WTC11 (cell line): ENCODE data around the gene DCAF16. TPM values are rescaled to one million over a fixed set of nuclear protein-coding genes. Genes with fewer than 3 reads are reported as not detected.

Experiments
- ATAC-seq: fragments of 200-7000 bp; cut with Tn5 transposase; 2 replicates; pipeline ENCODE4 v1.10.0; 2021; ENCODE audit warnings: mild to moderate bottlenecking, moderate library complexity
- CTCF ChIA-PET: fragments of 300-600 bp; sonication (Branson Sonifier 250); formaldehyde crosslinking; loops from one replicate; lab custom pipeline; 2021; ENCODE audit warnings: antibody characterized with exemption; lab: Charles Lee
- POLR2A ChIA-PET: fragments of 350-600 bp; sonication (Branson Sonifier 250); formaldehyde crosslinking; loops from one replicate; lab custom pipeline; 2021; ENCODE audit warnings: antibody characterized with exemption; lab: Charles Lee
- DNase-seq: peaks from one replicate; pipeline ENCODE4 v3.0.0; 2021; ENCODE audit warnings: low spot score
- H3K27ac Mint-ChIP-seq: 2 replicates; pipeline ENCODE4 v1.8.0; 2021; ENCODE audit warnings: mixed read lengths
- H3K27me3 Mint-ChIP-seq: 2 replicates; pipeline ENCODE4 v1.8.0; 2021; ENCODE audit warnings: low read depth, mild to moderate bottlenecking, moderate library complexity, mixed read lengths
- H3K36me3 Mint-ChIP-seq: 2 replicates; pipeline ENCODE4 v1.8.0; 2021; ENCODE audit warnings: mixed read lengths
- H3K4me1 Mint-ChIP-seq: 2 replicates; pipeline ENCODE4 v1.8.0; 2022; ENCODE audit warnings: mixed read lengths
- H3K4me3 Mint-ChIP-seq: 2 replicates; pipeline ENCODE4 v1.8.0; 2021; ENCODE audit warnings: mild to moderate bottlenecking, moderate library complexity, mixed read lengths
- H3K9me3 Mint-ChIP-seq: 2 replicates; pipeline ENCODE4 v1.8.0; 2021; ENCODE audit warnings: mixed read lengths
- EMX1 ChIP-seq: fragments of 250-450 bp; sonication (Bioruptor Pico); IDR thresholded peaks from 2 replicates; pipeline ENCODE4 v1.8.0; 2021; ENCODE audit warnings: mild to moderate bottlenecking
- ESRRA ChIP-seq: sonication (generic); formaldehyde crosslinking; IDR thresholded peaks from 2 replicates; pipeline ENCODE4 v1.8.1; 2022; ENCODE audit warnings: mild to moderate bottlenecking, missing genetic modification reagents, borderline replicate concordance
- ETV6 ChIP-seq: sonication (generic); formaldehyde crosslinking; IDR thresholded peaks from 2 replicates; pipeline ENCODE4 v1.8.1; 2022; ENCODE audit warnings: mild to moderate bottlenecking, missing genetic modification reagents
- HMGA2 ChIP-seq: fragments of 250-450 bp; sonication (Bioruptor Pico); IDR thresholded peaks from 2 replicates; pipeline ENCODE4 v1.4.0; 2021; ENCODE audit warnings: mild to moderate bottlenecking, moderate library complexity
- NR2C2 ChIP-seq: sonication (generic); formaldehyde crosslinking; IDR thresholded peaks from 2 replicates; pipeline ENCODE4 v1.8.0; 2022; ENCODE audit warnings: mild to moderate bottlenecking, missing genetic modification reagents
- TCF7 ChIP-seq: sonication (generic); formaldehyde crosslinking; IDR thresholded peaks from 2 replicates; pipeline ENCODE4 v1.8.0; 2022; ENCODE audit warnings: mild to moderate bottlenecking, low read depth, missing genetic modification reagents, moderate library complexity
- ZBTB21 ChIP-seq: sonication (generic); formaldehyde crosslinking; IDR thresholded peaks from 2 replicates; pipeline ENCODE4 v1.8.1; 2023; ENCODE audit warnings: mild to moderate bottlenecking, missing genetic modification reagents, borderline replicate concordance
- ZNF121 ChIP-seq: sonication (generic); formaldehyde crosslinking; IDR thresholded peaks from 2 replicates; pipeline ENCODE4 v1.8.0; 2023; ENCODE audit warnings: missing genetic modification reagents
- ZNF232 ChIP-seq: sonication (generic); formaldehyde crosslinking; IDR thresholded peaks from 2 replicates; pipeline ENCODE4 v1.8.0; 2022; ENCODE audit warnings: mild to moderate bottlenecking, missing genetic modification reagents
- ZNF671 ChIP-seq: fragments of 250-450 bp; sonication (Bioruptor Pico); IDR thresholded peaks from 2 replicates; pipeline ENCODE4 v1.8.0; 2021; ENCODE audit warnings: mild to moderate bottlenecking
- total RNA-seq: library from RNA; stranded (reverse); gene quantifications from 3 replicates; pipeline ENCODE4 v1.2.3, GENCODE V29; 2021
- TF ChIP-seq, protein P1 (sequence below): sonication (generic); formaldehyde crosslinking; IDR thresholded peaks from 2 replicates; pipeline ENCODE4 v1.8.1; 2023; ENCODE audit warnings: mild to moderate bottlenecking, missing genetic modification reagents, borderline replicate concordance
- TF ChIP-seq, protein P2 (sequence below): fragments of 200-600 bp; IDR thresholded peaks from 2 replicates; pipeline ENCODE4 v1.8.0; 2022; ENCODE audit warnings: antibody characterized with exemption
- TF ChIP-seq, protein P3 (sequence below): fragments of 250-450 bp; sonication (Bioruptor Pico); IDR thresholded peaks from 2 replicates; pipeline ENCODE4 v1.8.0; 2021; ENCODE audit warnings: mild to moderate bottlenecking
- TF ChIP-seq, protein P4 (sequence below): fragments of 250-450 bp; sonication (Bioruptor Pico); IDR thresholded peaks from 2 replicates; pipeline ENCODE4 v1.9.0; 2021; ENCODE audit warnings: mild to moderate bottlenecking
- TF ChIP-seq, protein P5 (sequence below): sonication (generic); formaldehyde crosslinking; IDR thresholded peaks from 2 replicates; pipeline ENCODE4 v1.8.1; 2023; ENCODE audit warnings: mild to moderate bottlenecking, moderate library complexity, missing genetic modification reagents
- TF ChIP-seq, protein P6 (sequence below): sonication (generic); formaldehyde crosslinking; IDR thresholded peaks from 2 replicates; pipeline ENCODE4 v1.8.0; 2022; ENCODE audit warnings: mild to moderate bottlenecking, missing genetic modification reagents
- TF ChIP-seq, protein P7 (sequence below): fragments of 250-450 bp; sonication (Bioruptor Pico); conservative IDR thresholded peaks from 2 replicates; pipeline ENCODE4 v1.9.0; 2021; ENCODE audit warnings: mild to moderate bottlenecking
- TF ChIP-seq, protein P8 (sequence below): sonication (generic); formaldehyde crosslinking; IDR thresholded peaks from 2 replicates; pipeline ENCODE4 v1.8.0; 2022; ENCODE audit warnings: mild to moderate bottlenecking, missing genetic modification reagents

The DCAF16 gene
- total RNA-seq, 1 experiment from 2014 or later, result 53.6 TPM

DNA sequence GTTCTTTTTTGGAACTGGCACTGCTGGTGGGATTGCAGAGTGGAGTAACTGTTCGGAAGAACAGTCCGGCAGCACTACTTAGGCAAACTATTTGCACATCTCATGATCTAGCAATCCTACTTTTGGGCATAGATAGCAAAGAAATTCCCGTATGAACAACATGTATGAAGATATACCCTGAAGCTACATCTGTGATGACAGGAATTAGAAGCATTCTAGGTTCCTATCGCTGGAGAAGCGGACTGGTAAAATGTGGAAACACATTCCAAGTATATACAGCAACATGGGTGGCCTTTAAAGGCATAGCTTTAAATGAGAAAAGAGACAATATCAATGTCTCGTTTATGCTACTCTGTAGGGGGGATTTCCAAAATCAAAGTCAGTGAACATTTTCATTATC lies 3.1 kb downstream of the DCAF16 start:
- H3K36me3 Mint-ChIP-seq, result peaks cover 41% of the 10 kb centered on the region
- H3K27ac Mint-ChIP-seq, result 0 out of 2 replicates have a peak overlapping the region, but pooled peaks have one; percentile 75
- ATAC-seq, result no peak
- no peaks in the 10 kb centered on the region for H3K9me3 Mint-ChIP-seq
- no peak for DNase-seq
- TF ChIP-seq, protein P1, sequence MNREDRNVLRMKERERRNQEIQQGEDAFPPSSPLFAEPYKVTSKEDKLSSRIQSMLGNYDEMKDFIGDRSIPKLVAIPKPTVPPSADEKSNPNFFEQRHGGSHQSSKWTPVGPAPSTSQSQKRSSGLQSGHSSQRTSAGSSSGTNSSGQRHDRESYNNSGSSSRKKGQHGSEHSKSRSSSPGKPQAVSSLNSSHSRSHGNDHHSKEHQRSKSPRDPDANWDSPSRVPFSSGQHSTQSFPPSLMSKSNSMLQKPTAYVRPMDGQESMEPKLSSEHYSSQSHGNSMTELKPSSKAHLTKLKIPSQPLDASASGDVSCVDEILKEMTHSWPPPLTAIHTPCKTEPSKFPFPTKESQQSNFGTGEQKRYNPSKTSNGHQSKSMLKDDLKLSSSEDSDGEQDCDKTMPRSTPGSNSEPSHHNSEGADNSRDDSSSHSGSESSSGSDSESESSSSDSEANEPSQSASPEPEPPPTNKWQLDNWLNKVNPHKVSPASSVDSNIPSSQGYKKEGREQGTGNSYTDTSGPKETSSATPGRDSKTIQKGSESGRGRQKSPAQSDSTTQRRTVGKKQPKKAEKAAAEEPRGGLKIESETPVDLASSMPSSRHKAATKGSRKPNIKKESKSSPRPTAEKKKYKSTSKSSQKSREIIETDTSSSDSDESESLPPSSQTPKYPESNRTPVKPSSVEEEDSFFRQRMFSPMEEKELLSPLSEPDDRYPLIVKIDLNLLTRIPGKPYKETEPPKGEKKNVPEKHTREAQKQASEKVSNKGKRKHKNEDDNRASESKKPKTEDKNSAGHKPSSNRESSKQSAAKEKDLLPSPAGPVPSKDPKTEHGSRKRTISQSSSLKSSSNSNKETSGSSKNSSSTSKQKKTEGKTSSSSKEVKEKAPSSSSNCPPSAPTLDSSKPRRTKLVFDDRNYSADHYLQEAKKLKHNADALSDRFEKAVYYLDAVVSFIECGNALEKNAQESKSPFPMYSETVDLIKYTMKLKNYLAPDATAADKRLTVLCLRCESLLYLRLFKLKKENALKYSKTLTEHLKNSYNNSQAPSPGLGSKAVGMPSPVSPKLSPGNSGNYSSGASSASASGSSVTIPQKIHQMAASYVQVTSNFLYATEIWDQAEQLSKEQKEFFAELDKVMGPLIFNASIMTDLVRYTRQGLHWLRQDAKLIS (CRISPR knock-in tag), result no peak
- TF ChIP-seq, protein P2, sequence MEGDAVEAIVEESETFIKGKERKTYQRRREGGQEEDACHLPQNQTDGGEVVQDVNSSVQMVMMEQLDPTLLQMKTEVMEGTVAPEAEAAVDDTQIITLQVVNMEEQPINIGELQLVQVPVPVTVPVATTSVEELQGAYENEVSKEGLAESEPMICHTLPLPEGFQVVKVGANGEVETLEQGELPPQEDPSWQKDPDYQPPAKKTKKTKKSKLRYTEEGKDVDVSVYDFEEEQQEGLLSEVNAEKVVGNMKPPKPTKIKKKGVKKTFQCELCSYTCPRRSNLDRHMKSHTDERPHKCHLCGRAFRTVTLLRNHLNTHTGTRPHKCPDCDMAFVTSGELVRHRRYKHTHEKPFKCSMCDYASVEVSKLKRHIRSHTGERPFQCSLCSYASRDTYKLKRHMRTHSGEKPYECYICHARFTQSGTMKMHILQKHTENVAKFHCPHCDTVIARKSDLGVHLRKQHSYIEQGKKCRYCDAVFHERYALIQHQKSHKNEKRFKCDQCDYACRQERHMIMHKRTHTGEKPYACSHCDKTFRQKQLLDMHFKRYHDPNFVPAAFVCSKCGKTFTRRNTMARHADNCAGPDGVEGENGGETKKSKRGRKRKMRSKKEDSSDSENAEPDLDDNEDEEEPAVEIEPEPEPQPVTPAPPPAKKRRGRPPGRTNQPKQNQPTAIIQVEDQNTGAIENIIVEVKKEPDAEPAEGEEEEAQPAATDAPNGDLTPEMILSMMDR, result no peak
- TF ChIP-seq ZNF671 (no peak), TCF7 (CRISPR knock-in tag) (no peak), ZBTB21 (CRISPR knock-in tag) (no peak), ZNF232 (CRISPR knock-in tag) (no peak), ESRRA (CRISPR knock-in tag) (no peak), ETV6 (CRISPR knock-in tag) (no peak), HMGA2 (CRISPR knock-in tag) (no peak), NR2C2 (CRISPR knock-in tag) (no peak), EMX1 (CRISPR knock-in tag) (no peak), ZNF121 (no peak)
- TF ChIP-seq, protein P3, sequence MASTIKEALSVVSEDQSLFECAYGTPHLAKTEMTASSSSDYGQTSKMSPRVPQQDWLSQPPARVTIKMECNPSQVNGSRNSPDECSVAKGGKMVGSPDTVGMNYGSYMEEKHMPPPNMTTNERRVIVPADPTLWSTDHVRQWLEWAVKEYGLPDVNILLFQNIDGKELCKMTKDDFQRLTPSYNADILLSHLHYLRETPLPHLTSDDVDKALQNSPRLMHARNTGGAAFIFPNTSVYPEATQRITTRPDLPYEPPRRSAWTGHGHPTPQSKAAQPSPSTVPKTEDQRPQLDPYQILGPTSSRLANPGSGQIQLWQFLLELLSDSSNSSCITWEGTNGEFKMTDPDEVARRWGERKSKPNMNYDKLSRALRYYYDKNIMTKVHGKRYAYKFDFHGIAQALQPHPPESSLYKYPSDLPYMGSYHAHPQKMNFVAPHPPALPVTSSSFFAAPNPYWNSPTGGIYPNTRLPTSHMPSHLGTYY (CRISPR knock-in tag), result no peak
- TF ChIP-seq, protein P4, sequence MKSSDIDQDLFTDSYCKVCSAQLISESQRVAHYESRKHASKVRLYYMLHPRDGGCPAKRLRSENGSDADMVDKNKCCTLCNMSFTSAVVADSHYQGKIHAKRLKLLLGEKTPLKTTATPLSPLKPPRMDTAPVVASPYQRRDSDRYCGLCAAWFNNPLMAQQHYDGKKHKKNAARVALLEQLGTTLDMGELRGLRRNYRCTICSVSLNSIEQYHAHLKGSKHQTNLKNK (CRISPR knock-in tag), result no peak
- TF ChIP-seq, protein P5, sequence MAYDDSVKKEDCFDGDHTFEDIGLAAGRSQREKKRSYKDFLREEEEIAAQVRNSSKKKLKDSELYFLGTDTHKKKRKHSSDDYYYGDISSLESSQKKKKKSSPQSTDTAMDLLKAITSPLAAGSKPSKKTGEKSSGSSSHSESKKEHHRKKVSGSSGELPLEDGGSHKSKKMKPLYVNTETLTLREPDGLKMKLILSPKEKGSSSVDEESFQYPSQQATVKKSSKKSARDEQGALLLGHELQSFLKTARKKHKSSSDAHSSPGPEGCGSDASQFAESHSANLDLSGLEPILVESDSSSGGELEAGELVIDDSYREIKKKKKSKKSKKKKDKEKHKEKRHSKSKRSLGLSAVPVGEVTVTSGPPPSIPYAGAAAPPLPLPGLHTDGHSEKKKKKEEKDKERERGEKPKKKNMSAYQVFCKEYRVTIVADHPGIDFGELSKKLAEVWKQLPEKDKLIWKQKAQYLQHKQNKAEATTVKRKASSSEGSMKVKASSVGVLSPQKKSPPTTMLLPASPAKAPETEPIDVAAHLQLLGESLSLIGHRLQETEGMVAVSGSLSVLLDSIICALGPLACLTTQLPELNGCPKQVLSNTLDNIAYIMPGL (CRISPR knock-in tag), result no peak
- TF ChIP-seq, protein P6, sequence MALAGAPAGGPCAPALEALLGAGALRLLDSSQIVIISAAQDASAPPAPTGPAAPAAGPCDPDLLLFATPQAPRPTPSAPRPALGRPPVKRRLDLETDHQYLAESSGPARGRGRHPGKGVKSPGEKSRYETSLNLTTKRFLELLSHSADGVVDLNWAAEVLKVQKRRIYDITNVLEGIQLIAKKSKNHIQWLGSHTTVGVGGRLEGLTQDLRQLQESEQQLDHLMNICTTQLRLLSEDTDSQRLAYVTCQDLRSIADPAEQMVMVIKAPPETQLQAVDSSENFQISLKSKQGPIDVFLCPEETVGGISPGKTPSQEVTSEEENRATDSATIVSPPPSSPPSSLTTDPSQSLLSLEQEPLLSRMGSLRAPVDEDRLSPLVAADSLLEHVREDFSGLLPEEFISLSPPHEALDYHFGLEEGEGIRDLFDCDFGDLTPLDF (CRISPR knock-in tag), result no peak
- TF ChIP-seq, protein P7, sequence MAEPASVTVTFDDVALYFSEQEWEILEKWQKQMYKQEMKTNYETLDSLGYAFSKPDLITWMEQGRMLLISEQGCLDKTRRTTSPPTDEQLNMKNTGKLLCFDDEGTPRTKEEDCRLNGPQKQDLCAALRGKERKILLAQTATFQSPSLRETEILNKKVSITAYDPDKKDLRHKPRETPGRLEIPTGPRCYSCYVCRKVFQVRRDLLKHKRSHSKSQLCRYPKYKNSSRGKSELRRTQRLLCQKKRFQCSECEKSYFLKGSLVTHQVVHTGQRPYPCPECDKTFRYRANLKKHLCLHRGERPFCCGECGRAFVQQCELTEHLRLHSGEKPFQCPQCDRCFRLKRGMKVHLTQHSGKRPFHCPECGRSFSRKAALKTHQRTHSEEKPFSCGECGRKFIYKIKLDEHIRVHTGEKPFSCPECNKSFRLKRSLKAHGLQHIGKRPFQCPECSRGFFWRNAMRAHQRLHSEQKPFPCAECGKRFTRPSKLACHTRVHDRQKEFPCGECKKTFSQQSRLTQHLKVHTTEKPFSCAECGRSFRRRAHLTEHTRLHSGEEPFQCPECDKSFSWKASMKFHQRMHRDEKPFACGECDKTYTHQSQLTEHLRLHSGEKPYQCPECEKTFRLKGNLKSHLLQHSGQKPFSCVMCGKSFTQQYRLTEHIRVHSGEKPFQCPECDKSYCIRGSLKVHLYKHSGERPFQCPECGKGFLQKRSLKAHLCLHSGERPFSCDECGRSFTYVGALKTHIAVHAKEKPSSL (CRISPR knock-in tag), result no peak
- TF ChIP-seq, protein P8, sequence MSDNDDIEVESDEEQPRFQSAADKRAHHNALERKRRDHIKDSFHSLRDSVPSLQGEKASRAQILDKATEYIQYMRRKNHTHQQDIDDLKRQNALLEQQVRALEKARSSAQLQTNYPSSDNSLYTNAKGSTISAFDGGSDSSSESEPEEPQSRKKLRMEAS (CRISPR knock-in tag), result no peak
- H3K4me3 Mint-ChIP-seq, result peak overlapping the region; percentile 61
- H3K4me1 Mint-ChIP-seq, result peaks cover 32% of the 10 kb centered on the region
- ChIA-PET POLR2A (no interaction called here), CTCF (interaction anchor here (2.2 kb wide), 1 partner anchor 10 kb away, joined by 6 read pairs; no protein-coding TSS in a partner anchor)
- peaks cover 3% of the 10 kb centered on the region; the same call in 1 of the 2 replicates for H3K27me3 Mint-ChIP-seq
